CD4-positive, alpha-beta T cell treated with Interleukin-15 for 1 hour (primary cell): Measurements from ENCODE around the gene KPNA3.
"Not testable (repeated sequence)": the region's sequence is repeated elsewhere in the genome, so short reads cannot be mapped to it uniquely, and the experiment has no call there.

ENCODE experiments used
- DNase-seq: peaks from one replicate; pipeline ENCODE4 v3.0.0-alpha.2; 2020

The KPNA3 gene

GRCh38 chr13:49740870-49741269 lies 51.6 kb downstream of the KPNA3 start:
- DNase-seq: no peak

GRCh38 chr13:49739498-49740187 lies 52.8 kb downstream of the KPNA3 start:
- DNase-seq: no peak

GRCh38 chr13:49733181-49733951 lies 59.1 kb downstream of the KPNA3 start:
- no peak for DNase-seq

GRCh38 chr13:49731766-49732165 lies 60.7 kb downstream of the KPNA3 start:
- no peak for DNase-seq

- no peak for DNase-seq
Observed at GRCh38 chr13:49716615-49717014, 75.9 kb downstream of the KPNA3 start.

GRCh38 chr13:49714757-49715156 lies 77.7 kb downstream of the KPNA3 start:
- DNase-seq: no peak

GRCh38 chr13:49711218-49711863 lies 81.1 kb downstream of the KPNA3 start:
- no peak for DNase-seq

GRCh38 chr13:49704264-49704663 lies 88.2 kb downstream of the KPNA3 start:
- not testable (repeated sequence) for DNase-seq

GRCh38 chr13:49701491-49701890 lies 91.0 kb downstream of the KPNA3 start:
- DNase-seq: no peak

- no peak for DNase-seq
Observed at GRCh38 chr13:49697468-49697867, 95.0 kb downstream of the KPNA3 start.

GRCh38 chr13:49694446-49694845 lies 98.0 kb downstream of the KPNA3 start:
- no peak for DNase-seq

GRCh38 chr13:49693877-49694276 lies 98.6 kb downstream of the KPNA3 start:
- no peak for DNase-seq

GRCh38 chr13:49693191-49693733 lies 99.2 kb downstream of the KPNA3 start:
- no peak for DNase-seq

- DNase-seq: peak; percentile 84
Observed at GRCh38 chr13:49690995-49691784, 101.3 kb downstream of the KPNA3 start, which contains the start of gene EBPL. TSS of gene EBPL (minus strand) at chr13:49691486. CDS start at chr13:49691424, 62 bp downstream.

- no peak for DNase-seq
Observed at GRCh38 chr13:49690133-49690994, 102.1 kb downstream of the KPNA3 start.

- DNase-seq: no peak
Observed at GRCh38 chr13:49683489-49683888, 109.0 kb downstream of the KPNA3 start.

GRCh38 chr13:49681842-49682435 lies 110.5 kb downstream of the KPNA3 start:
- no peak for DNase-seq

GRCh38 chr13:49679246-49679645 lies 113.2 kb downstream of the KPNA3 start:
- no peak for DNase-seq

- no peak for DNase-seq
Observed at GRCh38 chr13:49678191-49678914, 114.1 kb downstream of the KPNA3 start.

- DNase-seq: no peak
Observed at GRCh38 chr13:49676581-49677298, 115.7 kb downstream of the KPNA3 start.
